Epithelial cell of proximal tubule (primary cell): Measurements from ENCODE around the gene KAT14. TPM values are rescaled to one million over a fixed set of nuclear protein-coding genes. Genes with fewer than 3 reads are reported as not detected.
"Not testable (repeated sequence)": the region's sequence is repeated elsewhere in the genome, so short reads cannot be mapped to it uniquely, and the experiment has no call there.

Experiments
- DNase-seq: peaks from one replicate; pipeline ENCODE4 v3.0.0-alpha.2; 2011; ENCODE audit warnings: low read depth
- H3K4me3 ChIP-seq: 2 replicates; pipeline ENCODE4 v1.5.1; 2011; ENCODE audit warnings: low read depth, mild to moderate bottlenecking, low read length
- CTCF ChIP-seq: conservative IDR thresholded peaks from 2 replicates; pipeline ENCODE4 v1.5.1; 2012; ENCODE audit warnings: low read depth, mild to moderate bottlenecking, low read length
- total RNA-seq: library from RNA; depleted of rRNA; stranded (reverse); fragments of >200 nt; gene quantifications from 2 replicates; pipeline ENCODE4 v1.2.3, GENCODE V29; 2015

KAT14 gene
- total RNA-seq, 1 donor from 2014 or later = 6.4 TPM

DNA sequence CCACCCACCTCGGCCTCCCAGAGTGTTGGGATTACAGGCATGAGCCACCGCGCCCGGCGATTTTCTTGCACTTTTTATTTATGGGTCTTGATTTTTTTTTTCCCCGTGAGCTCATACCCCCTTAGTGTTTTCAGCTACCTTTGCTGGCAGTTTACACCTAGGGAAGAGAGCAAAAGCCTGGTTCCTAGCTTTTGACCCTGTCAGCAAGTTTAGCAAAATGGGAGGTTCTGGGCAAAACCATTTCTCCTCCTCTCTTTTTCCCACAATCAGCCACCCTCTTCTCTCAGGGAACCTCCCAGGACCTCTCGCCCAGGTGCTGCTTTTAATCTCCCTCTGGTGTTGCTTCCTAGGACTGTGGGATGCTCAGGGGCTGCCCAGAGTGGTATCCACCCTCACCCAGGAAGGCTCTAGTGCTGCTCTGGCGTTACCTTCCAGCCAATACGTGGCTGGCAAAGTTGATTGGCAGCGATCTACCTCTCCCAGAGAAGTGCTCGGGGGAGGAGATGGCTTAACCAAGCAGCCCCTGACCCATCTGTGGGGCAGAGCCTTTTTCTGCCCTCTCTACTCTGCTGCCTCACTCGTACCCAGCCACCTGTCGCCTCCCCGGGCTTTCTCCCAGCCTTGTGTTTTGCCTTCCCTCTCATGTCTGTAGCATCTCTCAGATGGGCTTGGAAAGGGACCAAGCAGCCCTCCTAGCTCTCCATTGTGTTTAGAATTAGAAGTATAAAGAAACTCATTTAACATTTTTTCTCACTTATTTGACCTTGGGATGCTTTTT lies 37.4 kb downstream of the KAT14 start:
- DNase-seq = no peak
- no peak for TF ChIP-seq CTCF
- no peak overlapping the region for H3K4me3 ChIP-seq

GRCh38 chr20:18176318-18176785 lies 38.7 kb downstream of the KAT14 start:
- no peak for TF ChIP-seq CTCF
- DNase-seq = no peak
- H3K4me3 ChIP-seq = no peak overlapping the region

GRCh38 chr20:18180366-18180765 lies 42.7 kb downstream of the KAT14 start:
- DNase-seq, H3K4me3 ChIP-seq: not testable (repeated sequence)

GRCh38 chr20:18180815-18181214 lies 43.2 kb downstream of the KAT14 start:
- TF ChIP-seq CTCF = no peak
- no peak for DNase-seq
- H3K4me3 ChIP-seq = no peak overlapping the region

GRCh38 chr20:18187020-18187419 lies 49.4 kb downstream of the KAT14 start:
- H3K4me3 ChIP-seq = no peak overlapping the region
- TF ChIP-seq CTCF = no peak
- DNase-seq = no peak

- TF ChIP-seq CTCF = no peak
- no peak for DNase-seq
- no peak overlapping the region for H3K4me3 ChIP-seq
Measured at GRCh38 chr20:18188434-18188833, 50.8 kb downstream of the KAT14 start.

- no peak overlapping the region for H3K4me3 ChIP-seq
- TF ChIP-seq CTCF = no peak
- no peak for DNase-seq
Measured at GRCh38 chr20:18190338-18191233, 52.9 kb downstream of the KAT14 start.
